Skin of body (tissue), 2 donors: ENCODE results near the gene SCUBE1. TPM values are rescaled to one million over a fixed set of nuclear protein-coding genes. Genes with fewer than 3 reads are reported as not detected.

ENCODE experiments used
- DNase-seq: peaks from one replicate; lab custom pipeline; 2025; lab: John Stamatoyannopoulos, UW
- total RNA-seq: library from RNA; depleted of rRNA; stranded (reverse); fragments of >200 nt; gene quantifications from one replicate; pipeline ENCODE4 v1.2.3, GENCODE V29; 2014

The SCUBE1 gene
- total RNA-seq, 1 donor from 2014 or later: 0.20 TPM

GRCh38 chr22:43329061-43329460, 14.1 kb downstream of the SCUBE1 start:
- DNase-seq: no peak

GRCh38 chr22:43327157-43327438, 16.1 kb downstream of the SCUBE1 start:
- no peak for DNase-seq

GRCh38 chr22:43326331-43327156, 16.6 kb downstream of the SCUBE1 start:
- no peak for DNase-seq

GRCh38 chr22:43325176-43325575, 18.0 kb downstream of the SCUBE1 start:
- DNase-seq: no peak

- no peak for DNase-seq
Measured at GRCh38 chr22:43320943-43321900, 21.9 kb downstream of the SCUBE1 start.

DNA sequence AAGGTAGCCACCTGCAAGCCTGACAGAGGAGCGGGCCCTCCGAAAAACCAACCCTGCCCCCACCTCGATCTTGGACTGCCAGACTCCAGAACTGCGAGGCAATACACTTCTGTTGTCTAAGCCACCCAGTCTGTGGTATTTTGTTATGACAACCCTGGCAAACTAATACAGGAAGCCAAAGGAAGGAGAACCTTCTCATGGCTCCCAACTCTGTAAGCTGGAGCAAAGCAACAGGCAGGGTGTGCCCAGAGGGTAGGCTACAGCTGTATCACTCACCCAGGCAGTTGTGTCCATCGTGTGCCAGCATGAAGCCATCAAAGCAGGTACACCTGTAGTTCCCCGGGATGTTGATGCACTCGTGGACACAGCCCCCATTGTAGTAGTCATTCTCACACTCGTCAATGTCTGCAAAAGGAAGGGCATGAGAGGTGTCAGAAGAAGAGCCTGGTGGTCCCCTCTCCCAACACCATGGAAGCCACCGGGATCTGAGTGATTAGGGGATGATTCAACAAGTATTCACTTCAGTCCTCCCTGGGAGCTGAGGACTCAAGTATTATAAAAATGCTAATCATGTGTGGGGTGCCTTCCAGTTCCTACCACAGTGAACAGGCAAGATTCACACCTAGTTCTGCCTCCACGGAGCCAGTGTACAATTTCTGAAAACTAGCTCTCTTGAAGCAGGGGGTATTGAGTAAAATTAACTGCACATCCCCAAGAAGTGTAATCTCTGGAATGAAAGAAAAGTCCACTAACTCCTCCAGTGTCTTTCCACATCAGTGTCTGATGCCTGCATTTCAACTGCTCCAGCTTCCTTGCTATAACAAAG, 23.3 kb downstream of the SCUBE1 start:
- DNase-seq: no peak

DNA sequence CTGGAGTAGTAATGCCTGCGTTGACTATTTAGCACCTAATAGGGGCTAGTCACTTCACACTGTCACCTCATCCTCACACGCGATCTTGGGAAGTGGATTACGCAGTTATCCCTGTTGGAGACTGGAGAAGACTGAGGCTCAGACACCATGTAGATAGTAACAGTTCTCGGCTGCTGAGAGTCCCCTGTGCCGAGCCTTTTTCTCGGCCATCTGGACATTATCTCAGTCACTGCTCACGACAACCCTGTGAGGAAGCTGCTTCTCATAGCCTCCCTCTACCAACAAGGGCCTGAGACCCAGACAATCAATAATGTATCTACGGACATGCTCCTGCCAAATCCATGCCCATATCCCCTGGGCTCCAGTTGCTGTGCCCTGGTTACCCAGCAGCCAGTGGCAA, 25.9 kb downstream of the SCUBE1 start:
- no peak for DNase-seq

GRCh38 chr22:43315687-43316217, 27.4 kb downstream of the SCUBE1 start:
- no peak for DNase-seq

DNA sequence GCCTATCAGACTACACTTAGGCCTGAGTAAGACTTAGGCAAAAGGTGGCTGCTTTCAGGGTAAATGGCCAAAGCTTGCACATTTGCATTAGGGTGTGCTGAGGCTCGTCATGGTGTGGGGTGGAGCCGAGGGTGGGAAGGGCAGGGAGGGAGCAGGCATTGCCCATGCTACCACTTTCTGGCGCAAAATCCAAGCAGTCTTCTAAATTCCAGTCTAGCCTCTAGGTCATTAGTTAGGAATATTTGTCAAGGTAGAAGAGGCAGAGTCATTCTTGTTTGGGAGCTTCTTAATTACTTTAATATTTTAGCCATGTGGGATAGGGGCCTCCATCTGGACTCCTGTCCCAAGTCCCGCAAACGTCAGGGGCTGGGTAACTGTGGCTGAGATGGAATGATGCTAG, 28.6 kb downstream of the SCUBE1 start:
- DNase-seq: no peak

DNA sequence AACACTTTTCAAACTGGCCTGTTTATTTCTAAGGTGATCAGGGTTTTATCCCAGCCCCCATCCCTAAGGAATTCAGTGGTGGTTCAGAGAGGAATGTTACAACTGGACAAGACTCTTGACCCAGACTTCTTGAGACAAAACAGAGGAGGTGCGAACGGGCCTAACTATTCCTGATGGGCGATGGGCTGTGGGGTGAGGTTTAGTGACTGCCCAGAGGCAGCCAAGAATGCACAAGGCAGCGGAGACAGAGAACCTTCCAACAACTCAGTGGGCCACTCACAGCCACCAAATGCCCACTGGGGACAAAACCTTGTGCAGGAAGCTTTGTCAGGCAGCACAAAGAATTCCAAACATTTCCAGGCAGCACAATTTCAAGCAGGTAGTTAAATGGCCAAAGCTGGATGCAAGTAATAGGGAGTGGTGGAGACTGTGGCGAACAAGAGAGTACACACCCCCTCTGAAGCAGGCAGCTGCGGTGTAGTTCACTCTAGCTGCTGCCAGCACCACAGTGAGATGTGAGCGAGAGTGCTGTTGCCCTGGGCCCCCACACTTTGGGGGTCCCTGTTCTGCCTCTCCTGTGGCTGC, 29.2 kb downstream of the SCUBE1 start:
- no peak for DNase-seq

DNA sequence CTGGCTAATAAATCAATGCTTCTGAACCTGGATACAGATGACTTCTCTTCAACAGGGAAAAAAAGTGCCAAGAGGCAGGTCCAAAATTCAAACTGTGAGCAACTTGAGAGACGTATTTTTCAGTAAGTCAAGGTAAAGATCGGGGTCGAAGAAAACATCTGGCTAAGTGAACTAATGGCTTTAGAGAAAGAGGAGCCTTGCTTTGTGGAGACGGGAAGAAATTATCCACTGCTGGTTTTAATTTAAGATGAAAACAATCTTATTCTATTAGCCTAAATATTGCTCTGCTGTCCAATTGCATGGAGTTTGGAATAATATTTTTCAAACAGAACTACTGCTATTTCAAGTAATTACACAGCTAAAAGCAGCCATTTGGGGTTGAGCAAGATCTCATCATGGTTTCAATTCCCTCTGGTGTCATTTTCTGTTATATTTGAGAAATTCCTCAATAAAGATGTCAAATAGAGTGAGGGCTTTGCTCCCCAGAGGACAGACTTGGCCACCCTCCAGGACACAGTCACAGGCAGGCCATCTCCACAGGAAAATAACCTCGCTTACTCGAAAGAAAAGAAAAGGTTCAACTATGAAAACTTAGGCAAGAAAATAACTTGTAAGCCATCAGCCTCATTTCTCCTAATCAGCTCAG, 29.8 kb downstream of the SCUBE1 start:
- peak; percentile 78 for DNase-seq

GRCh38 chr22:43312608-43313007, 30.6 kb downstream of the SCUBE1 start:
- no peak for DNase-seq

DNA sequence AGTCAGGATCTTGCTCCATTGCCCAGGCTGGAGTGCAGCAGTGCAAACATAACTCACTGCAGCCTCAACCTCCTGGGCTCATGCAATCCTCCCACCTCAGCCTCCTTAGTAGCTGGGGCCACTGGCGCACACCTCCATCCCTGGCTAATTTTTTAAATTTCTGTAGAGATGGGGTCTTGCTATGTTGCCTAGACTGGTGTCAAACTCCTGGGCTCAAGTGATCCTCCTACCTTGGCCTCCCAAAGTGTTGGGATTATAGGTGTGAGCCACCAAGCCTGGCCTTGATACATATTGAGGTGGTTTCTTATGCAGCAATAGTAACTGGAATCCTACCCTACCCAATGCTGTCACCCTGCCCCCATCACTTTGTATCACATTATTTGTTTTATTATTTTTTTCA, 32.4 kb downstream of the SCUBE1 start:
- no peak for DNase-seq

- no peak for DNase-seq
Measured at GRCh38 chr22:43310311-43310710, 32.9 kb downstream of the SCUBE1 start.

DNA sequence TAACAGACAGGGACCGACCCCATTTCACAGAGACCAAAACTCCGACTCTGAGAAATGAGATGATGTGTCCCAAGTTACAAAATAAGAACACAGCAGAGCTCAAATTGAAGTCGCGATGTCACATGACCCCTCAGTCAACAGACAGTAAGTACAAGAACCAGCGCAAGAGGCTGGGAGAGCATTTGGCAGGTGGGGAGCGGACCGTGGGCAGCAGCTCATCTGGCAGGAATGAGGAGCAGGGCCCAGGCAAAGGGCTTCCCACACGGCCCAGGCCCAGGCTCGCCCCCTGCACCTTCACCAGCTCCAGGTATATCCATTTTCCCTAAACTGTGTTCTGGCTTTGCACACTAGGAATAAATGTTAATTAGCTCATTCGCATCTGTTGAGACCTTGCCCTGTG, 34.3 kb downstream of the SCUBE1 start:
- DNase-seq: no peak

DNA sequence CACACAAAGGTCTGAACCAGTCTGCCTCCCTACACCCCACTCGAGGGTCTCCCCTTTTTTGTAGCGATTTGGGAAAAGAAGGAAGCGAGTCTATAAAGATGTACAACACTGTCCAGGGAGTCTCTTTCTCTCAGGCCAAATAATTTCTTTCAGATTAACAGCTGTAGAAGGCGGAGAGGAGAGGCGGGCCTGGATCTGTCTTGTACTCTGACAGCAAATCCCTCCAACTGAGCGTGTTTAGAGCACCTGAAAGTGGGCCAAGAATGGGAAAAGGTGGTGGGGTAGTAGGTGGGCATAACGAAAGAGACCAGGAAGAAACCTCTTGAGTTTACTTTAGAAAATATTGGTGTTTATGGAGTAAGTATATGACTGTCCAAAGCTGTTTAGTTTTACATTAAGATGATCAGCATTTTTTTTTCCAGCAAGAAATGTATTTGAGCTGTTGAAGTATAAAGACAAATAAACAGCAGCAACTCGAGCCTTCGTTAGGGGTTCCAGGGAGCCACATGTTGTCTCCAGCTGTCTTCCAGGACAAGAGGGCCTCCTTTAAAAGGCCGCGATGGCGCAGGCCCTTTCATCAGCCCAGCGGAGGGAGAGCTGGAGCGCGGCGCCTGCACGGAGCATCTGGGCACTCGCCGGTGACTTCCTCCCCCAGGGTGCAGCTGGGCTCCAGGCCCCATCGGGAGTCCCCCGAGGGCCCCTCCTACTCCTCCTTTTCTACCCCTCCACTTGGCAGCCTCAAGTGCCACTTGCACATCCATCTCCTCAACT, 34.9 kb downstream of the SCUBE1 start:
- DNase-seq: peak; percentile 70

DNA sequence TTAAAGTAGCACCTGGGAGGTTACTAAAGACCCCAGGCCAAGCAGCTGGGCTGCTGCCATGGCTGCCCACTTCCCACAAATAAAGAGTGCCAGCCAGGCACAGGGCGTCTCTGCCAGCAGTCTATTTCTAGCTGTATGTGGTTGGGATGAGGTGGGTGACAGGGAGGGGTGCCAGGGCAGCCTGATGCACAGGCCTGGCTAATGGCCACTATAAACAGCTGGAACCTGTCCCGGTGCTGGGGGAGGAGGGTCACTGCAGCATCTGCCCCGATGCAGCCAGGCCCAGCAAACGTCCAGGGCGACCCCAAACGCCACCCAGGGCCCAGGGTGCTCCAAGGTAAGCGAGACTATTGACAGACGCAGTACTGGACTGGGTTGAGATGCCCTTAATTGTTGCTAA, 37.4 kb downstream of the SCUBE1 start:
- DNase-seq: no peak

DNA sequence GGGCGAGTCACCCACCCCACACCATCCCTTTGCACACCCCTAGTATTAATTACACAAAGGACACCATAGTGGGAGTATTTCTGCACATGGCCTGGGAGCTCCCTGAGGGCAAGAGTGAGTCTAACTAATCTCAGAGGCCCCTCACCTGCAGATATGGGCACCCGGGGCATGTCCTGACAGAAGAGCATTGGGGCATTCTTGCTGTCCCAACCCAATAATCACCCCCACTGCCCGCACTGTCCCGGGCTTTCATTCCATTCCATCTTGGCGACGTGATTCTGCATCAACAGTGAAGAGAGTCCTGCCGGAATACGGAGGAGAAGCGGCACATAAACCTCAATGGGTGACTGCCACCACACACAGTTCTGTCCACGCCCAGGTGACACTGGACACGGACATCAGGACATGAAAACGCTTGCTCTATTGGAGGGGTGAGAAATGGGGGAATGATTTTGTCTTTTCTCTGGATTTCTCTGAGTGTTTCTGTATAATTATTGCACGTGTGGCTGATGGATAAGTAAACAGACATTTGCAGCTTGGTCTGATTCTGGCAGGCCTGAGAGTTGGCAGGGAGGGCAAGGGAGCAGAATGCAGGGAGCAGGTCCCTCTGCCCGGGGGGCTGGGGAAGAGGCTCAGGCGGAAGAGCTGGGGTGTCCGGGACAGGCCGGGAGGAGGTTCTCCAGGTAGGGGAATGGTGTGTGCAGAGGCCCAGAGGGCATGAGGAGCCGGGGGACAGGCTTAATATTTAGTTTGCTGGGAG, 38.2 kb downstream of the SCUBE1 start:
- no peak for DNase-seq

DNA sequence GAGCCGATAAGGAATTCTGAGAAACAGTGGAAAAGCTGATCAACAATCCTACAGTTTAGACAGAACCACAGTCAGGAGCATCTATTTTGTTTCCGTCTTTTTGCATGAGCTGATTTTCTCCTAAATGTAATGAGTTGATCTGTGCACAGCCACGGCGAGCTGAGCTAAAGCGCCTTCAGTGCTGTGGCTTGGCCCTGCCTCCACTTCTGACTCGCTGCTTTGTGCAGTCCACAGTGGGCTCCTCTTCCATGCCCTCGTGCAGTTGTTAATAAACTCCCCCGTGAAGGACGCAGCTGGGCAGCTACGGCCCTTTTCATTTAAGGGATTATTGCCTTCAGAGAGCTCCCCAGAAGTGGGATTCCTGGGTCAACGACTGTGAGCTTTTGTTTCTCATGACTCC, 39.4 kb downstream of the SCUBE1 start:
- no peak for DNase-seq
